ENCODE results near the gene ICOSLG.

ICOSLG gene

DNA sequence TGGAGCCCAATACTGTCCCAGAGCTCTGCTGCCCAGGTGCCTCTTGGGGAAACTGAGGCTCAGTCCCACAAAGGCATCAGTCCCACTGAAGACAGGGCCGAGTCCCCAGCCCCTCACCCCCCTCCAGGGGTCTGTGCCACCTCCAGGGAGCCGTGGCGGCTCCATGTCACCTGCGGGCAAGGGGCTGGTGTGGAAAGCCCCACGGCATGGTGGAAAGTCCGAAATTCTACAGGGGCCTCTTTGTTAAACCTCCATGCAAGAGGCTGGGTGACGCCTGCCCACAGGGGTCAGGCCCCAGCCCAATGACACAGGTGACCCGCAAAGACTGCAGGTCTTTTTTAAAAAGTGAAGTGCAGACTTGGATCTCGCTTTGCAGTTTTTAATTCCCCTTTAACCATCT lies 41.6 kb upstream of the ICOSLG start:
- Histone ChIP-seq H3K36me3 (ENCODE audit: control insufficient read depth, insufficient read depth, low read length) (no peaks in the 10 kb centered on the region), H3K27me3 (ENCODE audit: control insufficient read depth, insufficient read depth, low read length, poor library complexity, severe bottlenecking) (peaks cover 33% of the 10 kb centered on the region), H3K27ac (ENCODE audit: insufficient read depth, low read depth, low read length, poor library complexity, severe bottlenecking) (no peak overlapping the region), H3K4me3 (ENCODE audit: insufficient read depth, low read depth, low read length) (no peak overlapping the region), H3K9me3 (ENCODE audit: control insufficient read depth, low read length) (no peaks in the 10 kb centered on the region), H3K4me1 (ENCODE audit: control insufficient read depth, insufficient read depth, low read length) (peaks cover 30% of the 10 kb centered on the region)
- 91 to 95% methylated on average over 9 of the region's 9 CpGs for WGBS, 2 experiments

DNA sequence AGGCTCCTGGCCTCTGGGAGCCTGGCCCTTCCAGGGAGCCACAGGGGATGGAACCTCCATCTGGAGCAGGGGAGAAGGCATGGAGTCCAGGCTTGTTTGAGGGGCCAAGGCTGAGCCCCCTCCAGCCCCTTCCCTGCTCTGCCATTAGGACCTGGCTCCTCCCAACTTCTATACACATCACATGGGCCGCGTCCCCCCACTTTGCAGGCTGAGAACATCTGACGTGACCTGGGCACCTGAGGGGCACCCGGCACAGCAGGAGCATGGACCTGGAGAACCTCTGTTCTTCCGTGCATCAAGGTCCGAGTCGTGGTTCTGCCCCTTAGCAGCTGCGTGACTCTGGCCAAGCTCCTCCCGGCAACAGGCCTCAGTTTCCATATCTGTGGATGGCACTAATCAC lies 41.1 kb upstream of the ICOSLG start:
- Histone ChIP-seq H3K9me3 (ENCODE audit: control insufficient read depth, low read length) (no peaks in the 10 kb centered on the region), H3K4me1 (ENCODE audit: control insufficient read depth, insufficient read depth, low read length) (peaks cover 25% of the 10 kb centered on the region), H3K27ac (ENCODE audit: insufficient read depth, low read depth, low read length, poor library complexity, severe bottlenecking) (no peak overlapping the region), H3K27me3 (ENCODE audit: control insufficient read depth, insufficient read depth, low read length, poor library complexity, severe bottlenecking) (peaks cover 32% of the 10 kb centered on the region), H3K36me3 (ENCODE audit: control insufficient read depth, insufficient read depth, low read length) (no peaks in the 10 kb centered on the region), H3K4me3 (ENCODE audit: insufficient read depth, low read depth, low read length) (no peak overlapping the region)
- WGBS, 2 experiments = 95 to 96% methylated on average over 9 of the region's 9 CpGs

DNA sequence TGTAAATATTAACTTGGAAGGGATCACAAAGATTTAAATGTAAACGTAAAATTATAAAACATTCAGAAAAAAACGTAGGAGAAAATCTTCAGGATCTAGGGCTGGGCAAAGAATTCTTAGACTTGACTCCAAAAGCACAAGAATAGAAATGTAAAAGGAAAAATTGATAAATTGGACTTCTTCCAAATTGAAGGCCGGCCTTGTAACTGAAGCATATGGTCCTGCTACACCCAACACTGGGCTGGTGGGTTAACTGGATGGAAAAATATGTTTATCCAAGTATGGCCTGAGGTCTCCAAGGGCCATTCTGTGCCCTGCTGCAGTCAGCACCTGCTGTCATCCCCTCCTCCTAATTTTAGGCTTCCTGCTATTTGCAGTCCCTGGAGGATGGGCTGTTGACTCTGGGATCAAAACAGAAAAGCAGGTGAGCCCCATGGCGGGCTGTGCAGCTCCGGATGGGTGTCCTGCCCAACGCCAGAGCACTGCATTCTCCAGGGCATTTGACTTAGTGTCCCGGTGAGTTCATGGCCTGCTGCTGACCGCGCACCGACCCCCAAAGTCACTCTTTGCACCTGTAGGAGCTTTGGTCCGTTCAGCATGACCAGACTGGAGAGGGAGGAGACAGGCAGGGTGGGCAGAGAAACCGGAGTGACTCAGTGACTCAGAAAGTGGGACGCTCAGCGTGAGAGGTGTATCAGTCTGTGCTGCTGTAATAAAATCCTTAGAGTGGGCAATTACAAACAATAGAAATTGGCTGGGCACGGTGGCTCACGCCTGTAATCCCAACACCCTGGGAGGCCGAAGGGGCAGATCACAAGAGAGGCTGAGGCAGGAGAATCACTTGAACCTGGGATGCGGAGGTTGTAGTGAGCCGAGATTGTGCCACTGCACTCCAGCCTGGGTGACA lies 38.9 kb upstream of the ICOSLG start:
- peaks cover 15% of the 10 kb centered on the region for H3K4me1 ChIP-seq (ENCODE audit: control insufficient read depth, insufficient read depth, low read length)
- no peaks in the 10 kb centered on the region for H3K36me3 ChIP-seq (ENCODE audit: control insufficient read depth, insufficient read depth, low read length)
- H3K27ac ChIP-seq (ENCODE audit: insufficient read depth, low read depth, low read length, poor library complexity, severe bottlenecking) = no peak overlapping the region
- WGBS, 2 experiments = 92 to 94% methylated on average over 19 of the region's 19 CpGs
- H3K4me3 ChIP-seq (ENCODE audit: insufficient read depth, low read depth, low read length) = no peak overlapping the region
- no peaks in the 10 kb centered on the region for H3K9me3 ChIP-seq (ENCODE audit: control insufficient read depth, low read length)
- peaks cover 10% of the 10 kb centered on the region for H3K27me3 ChIP-seq (ENCODE audit: control insufficient read depth, insufficient read depth, low read length, poor library complexity, severe bottlenecking)

DNA sequence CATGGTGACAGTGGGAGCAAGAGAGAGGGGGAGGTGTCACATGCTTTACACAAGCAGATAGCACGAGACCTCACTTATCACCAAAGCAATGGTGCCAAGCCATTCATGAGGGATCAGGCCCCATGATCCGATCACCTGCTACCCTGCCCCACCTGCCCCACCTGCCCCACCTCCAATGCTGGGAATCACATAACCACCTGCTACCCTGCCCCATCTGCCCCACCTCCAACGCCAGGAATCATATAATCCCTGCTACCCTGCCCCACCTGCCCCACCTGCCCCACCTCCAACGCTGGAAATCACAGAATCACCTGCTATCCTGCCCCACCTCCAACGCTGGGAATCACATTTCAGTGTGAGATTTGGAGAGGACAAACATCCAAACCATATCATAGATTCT lies 34.3 kb upstream of the ICOSLG start:
- H3K4me1 ChIP-seq (ENCODE audit: control insufficient read depth, insufficient read depth, low read length) = no peaks in the 10 kb centered on the region

DNA sequence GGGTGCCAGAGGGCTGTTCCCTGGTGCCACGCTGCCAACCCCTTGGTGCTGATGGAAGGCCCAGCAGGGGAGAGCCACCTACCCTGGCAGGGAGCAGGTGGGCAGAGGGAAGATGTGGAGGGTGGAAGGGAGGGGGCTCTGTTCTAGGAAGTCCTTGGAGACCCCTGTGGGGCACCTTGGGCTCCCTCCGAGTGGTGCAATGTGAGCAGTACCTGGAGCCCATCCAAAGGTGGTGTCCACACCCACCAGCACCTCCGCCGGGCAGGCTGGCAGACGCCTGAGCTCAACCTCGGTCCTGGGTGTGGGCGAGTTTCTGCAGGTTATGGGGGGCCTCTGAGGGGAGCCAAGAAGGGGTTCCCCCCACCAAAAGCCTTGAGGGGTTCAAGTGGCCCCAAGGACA lies 32.3 kb upstream of the ICOSLG start:
- no peaks in the 10 kb centered on the region for H3K36me3 ChIP-seq (ENCODE audit: control insufficient read depth, insufficient read depth, low read length)
- H3K9me3 ChIP-seq (ENCODE audit: control insufficient read depth, low read length) = no peaks in the 10 kb centered on the region
- no peak overlapping the region for H3K27ac ChIP-seq (ENCODE audit: insufficient read depth, low read depth, low read length, poor library complexity, severe bottlenecking)
- no peaks in the 10 kb centered on the region for H3K4me1 ChIP-seq (ENCODE audit: control insufficient read depth, insufficient read depth, low read length)
- H3K27me3 ChIP-seq (ENCODE audit: control insufficient read depth, insufficient read depth, low read length, poor library complexity, severe bottlenecking) = no peaks in the 10 kb centered on the region
- H3K4me3 ChIP-seq (ENCODE audit: insufficient read depth, low read depth, low read length) = no peak overlapping the region
- WGBS, 2 experiments = 95 to 98% methylated on average over 7 of the region's 7 CpGs

More for the DNA sequence above, 34.3 kb upstream of the ICOSLG start:
- 78 to 94% methylated on average over 5 of the region's 5 CpGs for WGBS, 2 experiments
- Histone ChIP-seq H3K27me3 (ENCODE audit: control insufficient read depth, insufficient read depth, low read length, poor library complexity, severe bottlenecking) (no peaks in the 10 kb centered on the region), H3K9me3 (ENCODE audit: control insufficient read depth, low read length) (no peaks in the 10 kb centered on the region), H3K36me3 (ENCODE audit: control insufficient read depth, insufficient read depth, low read length) (no peaks in the 10 kb centered on the region), H3K27ac (ENCODE audit: insufficient read depth, low read depth, low read length, poor library complexity, severe bottlenecking) (no peak overlapping the region), H3K4me3 (ENCODE audit: insufficient read depth, low read depth, low read length) (no peak overlapping the region)

DNA sequence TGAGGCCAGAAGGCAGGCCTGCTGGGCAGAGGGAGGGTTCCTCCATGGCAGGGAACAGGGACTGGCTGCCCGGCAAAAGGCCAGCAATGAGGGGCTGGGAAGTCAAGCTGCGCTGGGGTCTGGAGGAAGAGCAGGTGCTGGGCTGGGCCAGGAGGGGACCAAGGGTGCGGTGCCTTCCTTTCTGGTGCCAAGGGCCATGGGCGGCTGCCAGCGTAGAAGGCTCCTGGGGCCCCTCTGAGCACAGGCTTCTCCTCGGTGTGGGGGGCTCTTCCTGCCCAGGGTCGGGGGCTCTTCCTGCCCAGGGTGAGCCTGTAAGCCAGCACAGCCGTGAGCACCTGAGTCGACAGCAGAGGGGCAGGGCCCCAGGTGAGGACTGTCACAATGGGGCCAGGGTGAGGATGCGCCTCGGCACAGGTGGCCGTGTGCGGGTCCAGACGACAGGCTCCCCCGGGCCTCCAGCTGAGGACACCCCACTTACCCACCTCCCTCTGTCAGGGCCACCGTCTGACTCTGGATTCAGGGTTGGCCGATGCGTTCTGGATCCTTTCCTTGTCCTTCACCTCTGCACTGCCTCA lies 31.6 kb upstream of the ICOSLG start:
- Histone ChIP-seq H3K27ac (ENCODE audit: insufficient read depth, low read depth, low read length, poor library complexity, severe bottlenecking) (no peak overlapping the region), H3K4me3 (ENCODE audit: insufficient read depth, low read depth, low read length) (no peak overlapping the region), H3K27me3 (ENCODE audit: control insufficient read depth, insufficient read depth, low read length, poor library complexity, severe bottlenecking) (no peaks in the 10 kb centered on the region), H3K9me3 (ENCODE audit: control insufficient read depth, low read length) (no peaks in the 10 kb centered on the region), H3K36me3 (ENCODE audit: control insufficient read depth, insufficient read depth, low read length) (no peaks in the 10 kb centered on the region), H3K4me1 (ENCODE audit: control insufficient read depth, insufficient read depth, low read length) (no peaks in the 10 kb centered on the region)
- 88% methylated on average over 18 of the region's 18 CpGs for WGBS, 2 experiments

DNA sequence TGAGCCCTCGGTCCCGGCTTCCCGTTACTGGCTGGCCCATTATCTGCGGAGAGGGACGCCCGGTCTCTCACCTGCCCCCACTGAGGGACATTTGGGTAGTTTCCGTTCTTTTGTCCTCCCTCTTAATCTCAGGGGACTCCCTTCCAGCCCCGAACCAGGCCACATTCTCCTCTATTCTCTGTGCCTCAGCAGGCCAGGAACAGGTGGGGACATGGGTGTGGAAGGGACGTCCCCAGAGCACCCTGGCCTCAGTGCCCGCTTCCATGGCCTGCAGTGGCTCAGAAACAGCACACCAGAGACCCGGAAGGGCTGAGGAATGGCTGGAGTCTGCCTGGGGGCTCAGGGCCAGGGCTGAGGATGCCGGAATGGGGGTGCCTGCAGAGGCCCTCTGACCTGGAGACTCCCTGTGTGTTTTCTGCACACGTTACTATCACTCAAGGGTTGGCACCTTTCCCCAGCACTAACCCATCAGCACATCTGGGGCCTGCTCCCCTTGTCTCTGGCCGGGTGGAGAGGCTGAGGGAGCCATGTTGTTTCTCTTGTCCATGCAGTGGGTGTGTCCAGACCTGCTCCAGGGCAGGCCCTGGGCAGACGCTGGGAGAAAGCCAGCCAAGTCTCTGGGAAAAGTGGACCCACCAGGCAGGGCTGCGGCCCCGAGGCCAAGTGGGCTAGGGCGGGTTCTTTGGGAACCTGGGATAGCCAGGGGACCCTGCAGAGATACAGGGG lies 31.0 kb upstream of the ICOSLG start:
- H3K9me3 ChIP-seq (ENCODE audit: control insufficient read depth, low read length) = no peaks in the 10 kb centered on the region
- no peak overlapping the region for H3K27ac ChIP-seq (ENCODE audit: insufficient read depth, low read depth, low read length, poor library complexity, severe bottlenecking)
- 86 to 90% methylated on average over 18 of the region's 18 CpGs for WGBS, 2 experiments
- no peaks in the 10 kb centered on the region for H3K36me3 ChIP-seq (ENCODE audit: control insufficient read depth, insufficient read depth, low read length)
- H3K27me3 ChIP-seq (ENCODE audit: control insufficient read depth, insufficient read depth, low read length, poor library complexity, severe bottlenecking) = no peaks in the 10 kb centered on the region
- H3K4me1 ChIP-seq (ENCODE audit: control insufficient read depth, insufficient read depth, low read length) = no peaks in the 10 kb centered on the region
- no peak overlapping the region for H3K4me3 ChIP-seq (ENCODE audit: insufficient read depth, low read depth, low read length)

DNA sequence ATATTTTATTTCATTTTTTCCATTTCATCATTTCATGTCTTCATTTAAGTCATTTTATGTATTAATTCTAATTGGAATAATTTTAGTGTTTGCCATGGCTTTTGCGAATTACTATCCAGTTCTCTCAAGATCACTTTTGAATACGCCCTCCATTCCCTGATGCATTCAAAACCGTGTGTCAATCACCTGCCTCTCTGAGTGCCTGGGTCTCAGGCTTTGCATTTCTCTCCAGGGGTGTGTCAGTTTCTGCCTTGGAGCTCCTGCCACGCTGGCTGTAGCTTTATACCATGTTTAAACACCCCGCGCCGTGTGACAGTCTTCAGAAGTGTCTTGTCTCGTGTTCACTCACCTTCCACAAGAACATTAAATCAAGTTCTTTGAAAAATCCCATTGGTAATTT lies 28.3 kb upstream of the ICOSLG start:
- H3K4me1 ChIP-seq (ENCODE audit: control insufficient read depth, insufficient read depth, low read length) = no peaks in the 10 kb centered on the region
- no peak overlapping the region for H3K27ac ChIP-seq (ENCODE audit: insufficient read depth, low read depth, low read length, poor library complexity, severe bottlenecking)
- H3K27me3 ChIP-seq (ENCODE audit: control insufficient read depth, insufficient read depth, low read length, poor library complexity, severe bottlenecking) = no peaks in the 10 kb centered on the region
- no peak overlapping the region for H3K4me3 ChIP-seq (ENCODE audit: insufficient read depth, low read depth, low read length)
- H3K36me3 ChIP-seq (ENCODE audit: control insufficient read depth, insufficient read depth, low read length) = no peaks in the 10 kb centered on the region
- 73 to 74% methylated on average over 7 to 8 of the region's 8 CpGs for WGBS, 2 experiments
- H3K9me3 ChIP-seq (ENCODE audit: control insufficient read depth, low read length) = no peaks in the 10 kb centered on the region

DNA sequence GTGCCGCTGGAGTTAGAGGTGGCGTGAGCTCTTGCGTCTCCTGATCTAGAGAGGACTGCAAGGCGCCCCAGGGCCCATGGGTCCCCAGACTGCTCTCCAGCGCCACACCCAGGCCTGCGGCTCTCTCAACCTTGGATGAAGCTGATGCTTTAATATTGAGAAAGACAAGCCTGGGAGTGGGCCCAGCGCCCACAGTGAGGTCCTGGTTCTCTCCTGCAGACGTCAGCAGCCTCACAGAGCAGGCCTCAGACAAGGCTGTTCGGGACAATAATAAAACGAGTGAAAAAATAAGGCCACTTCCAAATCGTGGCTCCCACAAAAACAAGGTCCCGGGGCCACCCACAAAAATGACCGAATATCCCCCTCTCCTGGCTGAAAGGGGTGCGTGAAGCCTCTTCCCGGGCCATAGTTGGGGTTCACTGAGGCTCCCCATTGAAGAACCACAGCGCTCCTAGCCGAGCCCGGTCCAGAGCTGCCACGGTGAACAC lies 27.0 kb upstream of the ICOSLG start:
- Histone ChIP-seq H3K36me3 (ENCODE audit: control insufficient read depth, insufficient read depth, low read length) (no peaks in the 10 kb centered on the region), H3K27me3 (ENCODE audit: control insufficient read depth, insufficient read depth, low read length, poor library complexity, severe bottlenecking) (no peaks in the 10 kb centered on the region), H3K9me3 (ENCODE audit: control insufficient read depth, low read length) (no peaks in the 10 kb centered on the region), H3K4me3 (ENCODE audit: insufficient read depth, low read depth, low read length) (no peak overlapping the region), H3K4me1 (ENCODE audit: control insufficient read depth, insufficient read depth, low read length) (peaks cover 13% of the 10 kb centered on the region), H3K27ac (ENCODE audit: insufficient read depth, low read depth, low read length, poor library complexity, severe bottlenecking) (no peak overlapping the region)
- 92% methylated on average over 19 of the region's 19 CpGs for WGBS, 2 experiments

DNA sequence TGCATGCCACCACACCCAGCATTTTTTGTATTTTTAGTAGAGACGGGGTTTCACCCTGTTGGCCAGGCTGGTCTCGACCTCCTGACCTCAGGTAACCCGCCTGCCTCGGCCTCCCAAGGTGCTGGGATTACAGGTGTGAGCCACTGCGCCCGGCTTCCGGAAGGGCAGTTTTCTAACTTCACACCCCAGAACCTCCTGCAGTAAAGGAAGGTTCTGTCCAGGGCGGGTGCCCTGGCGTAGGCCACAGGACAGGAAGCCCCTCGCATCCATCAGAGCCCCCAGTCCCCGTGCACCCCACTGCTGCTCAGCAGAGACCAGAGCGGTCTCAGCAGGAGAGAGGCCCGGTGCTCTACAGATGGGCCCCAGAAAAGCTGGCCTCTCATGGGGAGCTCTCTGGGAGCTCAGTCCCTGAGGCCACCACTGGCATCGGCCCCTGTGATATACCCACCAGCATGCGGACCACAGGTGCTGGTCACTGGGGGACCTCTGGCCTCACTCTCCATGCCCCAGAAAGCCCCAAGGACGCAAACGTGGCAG lies 25.1 kb upstream of the ICOSLG start:
- no peaks in the 10 kb centered on the region for H3K27me3 ChIP-seq (ENCODE audit: control insufficient read depth, insufficient read depth, low read length, poor library complexity, severe bottlenecking)
- H3K36me3 ChIP-seq (ENCODE audit: control insufficient read depth, insufficient read depth, low read length) = no peaks in the 10 kb centered on the region
- no peaks in the 10 kb centered on the region for H3K9me3 ChIP-seq (ENCODE audit: control insufficient read depth, low read length)
- no peak overlapping the region for H3K27ac ChIP-seq (ENCODE audit: insufficient read depth, low read depth, low read length, poor library complexity, severe bottlenecking)
- no peak overlapping the region for H3K4me3 ChIP-seq (ENCODE audit: insufficient read depth, low read depth, low read length)
- 92 to 94% methylated on average over 17 of the region's 17 CpGs for WGBS, 2 experiments
- peaks cover 14% of the 10 kb centered on the region for H3K4me1 ChIP-seq (ENCODE audit: control insufficient read depth, insufficient read depth, low read length)

Data from ectodermal cell (in vitro differentiated cells).